ENCODE results near the gene NKX2-2.

Gene NKX2-2

DNA sequence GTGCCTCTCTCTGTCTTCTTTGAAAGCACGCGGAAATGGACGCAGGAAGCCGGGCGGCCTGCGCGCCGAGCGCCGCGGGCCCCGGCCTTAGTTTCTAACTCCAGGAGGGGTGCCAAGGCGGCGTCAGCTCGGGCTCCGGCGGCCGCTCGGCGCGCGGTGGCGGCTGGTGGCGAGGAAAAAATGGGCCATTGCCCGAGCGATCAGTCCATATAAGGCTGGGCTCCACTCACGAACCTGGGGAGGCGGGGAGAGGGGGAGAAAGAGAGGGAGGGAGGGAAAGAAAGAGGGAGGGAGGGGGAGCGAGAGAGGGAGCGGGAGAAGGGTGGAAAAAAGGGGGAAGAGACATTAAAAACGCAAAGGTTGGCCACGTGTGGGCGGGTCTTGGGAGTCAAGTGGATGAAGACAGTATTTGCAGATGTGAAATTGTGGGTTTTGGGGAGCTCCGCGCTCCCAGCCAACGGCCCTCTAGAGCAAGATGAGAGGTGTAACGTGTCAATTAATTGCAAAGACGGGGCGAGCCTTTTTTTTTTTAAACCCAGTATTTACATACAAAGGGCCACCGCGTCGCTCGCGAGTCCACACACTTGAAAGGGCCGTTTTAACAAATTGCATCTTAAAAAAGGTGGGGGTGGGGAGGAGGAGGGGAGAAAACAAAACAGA lies at the start of gene NKX2-2:
NKX2-2 (minus strand) TSS at position 184 of the 660 bp plus-strand sequence. CDS start 395 bp downstream, outside the sequence.
- DNase-seq: no peak

DNA sequence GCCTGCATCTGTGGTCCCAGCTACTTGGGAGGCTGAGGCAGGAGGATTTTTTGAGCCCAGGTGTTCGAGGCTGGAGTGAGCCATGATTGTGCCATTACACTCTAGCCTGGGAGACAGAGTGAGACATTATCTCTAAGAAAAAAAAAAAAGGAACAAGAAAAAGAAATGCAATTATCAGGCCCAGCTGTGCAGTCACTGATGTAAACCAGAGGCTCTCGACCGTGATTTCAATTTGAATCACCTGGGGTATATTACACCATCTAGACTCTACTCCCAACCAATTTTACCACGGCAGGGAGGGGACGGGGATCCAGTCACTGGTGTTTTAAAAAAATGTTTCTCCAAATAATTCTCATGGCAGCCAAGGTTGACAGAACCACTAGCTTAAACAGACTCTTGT lies 48.8 kb upstream of the NKX2-2 start:
- no peak for DNase-seq

GRCh38 chr20:21559305-21559704 lies 45.4 kb upstream of the NKX2-2 start:
- no peak for DNase-seq

DNA sequence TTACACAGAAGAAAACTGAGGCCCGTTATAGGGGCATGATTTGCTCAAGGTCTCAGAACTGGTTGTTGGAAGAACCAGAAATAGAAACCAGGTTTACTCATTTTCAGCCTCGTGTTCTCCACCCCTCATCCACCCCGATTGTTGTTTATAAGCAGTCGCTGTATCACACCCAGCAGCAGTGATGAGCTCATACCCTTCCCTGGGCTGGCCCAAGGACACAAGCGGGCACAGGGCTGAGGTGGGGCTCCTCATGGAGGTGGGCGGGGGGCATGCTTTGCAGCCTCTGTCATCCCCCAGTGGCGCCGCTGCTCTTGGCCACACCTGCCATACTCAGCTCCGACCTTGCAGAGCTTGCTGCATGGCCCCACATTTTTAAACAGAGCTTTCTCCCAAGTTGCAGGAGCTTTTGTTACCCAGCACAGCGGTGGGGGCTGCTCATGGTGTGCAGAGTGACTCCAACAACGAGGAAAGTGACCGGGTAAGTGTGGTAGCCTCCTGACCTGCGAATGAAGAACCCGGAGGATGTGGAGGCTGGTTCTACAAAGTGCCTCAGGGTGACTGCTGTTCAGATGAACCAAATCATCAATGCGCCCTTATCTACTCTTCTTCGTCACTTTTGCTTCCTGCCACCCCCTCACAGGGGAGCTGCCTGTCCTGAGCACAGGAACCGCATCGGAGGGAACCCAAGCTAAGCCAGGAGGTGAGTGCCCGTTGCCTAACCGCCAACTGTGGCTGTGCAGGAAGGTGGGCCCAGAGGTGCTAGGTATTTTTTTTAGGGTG lies 43.6 kb upstream of the NKX2-2 start:
- DNase-seq: no peak

DNA sequence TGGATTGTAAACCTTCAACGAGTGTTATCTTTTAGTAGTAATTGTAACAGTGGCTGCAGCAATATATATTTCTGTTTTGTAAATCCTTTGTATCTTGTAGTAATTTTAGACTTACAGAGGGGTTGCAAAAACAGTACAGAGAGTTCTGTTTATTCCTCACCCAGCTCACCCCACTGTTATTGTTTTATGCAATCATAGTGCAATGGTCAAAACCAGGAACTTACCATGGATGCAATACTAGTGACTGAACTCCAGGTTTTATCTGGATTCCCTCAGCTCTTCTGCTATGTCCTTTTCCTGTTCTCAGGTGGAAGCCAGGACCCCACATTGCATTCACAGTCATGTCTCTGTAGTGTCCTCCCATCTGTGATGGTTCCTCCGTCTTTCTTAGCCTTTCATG lies 42.5 kb upstream of the NKX2-2 start:
- DNase-seq: no peak

DNA sequence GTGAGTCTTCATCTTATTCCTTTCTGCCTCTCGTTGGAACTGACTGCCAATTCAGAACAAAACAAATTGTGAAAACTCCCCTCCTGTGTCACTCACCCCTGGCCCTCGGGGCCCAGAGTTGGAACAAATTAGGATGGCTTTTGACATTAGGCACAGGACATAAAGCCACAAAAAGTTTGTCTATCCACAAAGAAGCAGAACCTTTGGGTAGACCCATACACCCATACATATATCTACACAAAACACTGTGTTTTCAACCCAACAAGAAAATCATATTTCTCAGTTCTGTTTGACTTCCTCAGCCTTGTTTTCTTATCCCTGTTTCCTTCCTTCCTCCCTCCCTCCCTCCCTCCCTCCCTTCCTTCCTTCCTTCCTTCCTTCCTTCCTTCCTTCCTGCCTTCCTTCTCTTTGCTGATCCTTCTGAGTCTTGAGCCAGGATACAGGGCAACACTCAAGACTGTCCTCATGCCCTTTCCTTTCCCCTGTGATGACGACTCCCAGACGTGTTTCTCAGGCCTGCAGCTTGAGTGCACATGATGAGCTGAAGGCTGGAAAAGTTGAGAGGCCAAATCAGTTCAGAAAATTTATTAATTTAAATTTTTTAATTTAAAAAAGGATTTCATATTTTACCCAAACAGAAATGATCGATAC lies 41.7 kb upstream of the NKX2-2 start:
- DNase-seq: no peak

DNA sequence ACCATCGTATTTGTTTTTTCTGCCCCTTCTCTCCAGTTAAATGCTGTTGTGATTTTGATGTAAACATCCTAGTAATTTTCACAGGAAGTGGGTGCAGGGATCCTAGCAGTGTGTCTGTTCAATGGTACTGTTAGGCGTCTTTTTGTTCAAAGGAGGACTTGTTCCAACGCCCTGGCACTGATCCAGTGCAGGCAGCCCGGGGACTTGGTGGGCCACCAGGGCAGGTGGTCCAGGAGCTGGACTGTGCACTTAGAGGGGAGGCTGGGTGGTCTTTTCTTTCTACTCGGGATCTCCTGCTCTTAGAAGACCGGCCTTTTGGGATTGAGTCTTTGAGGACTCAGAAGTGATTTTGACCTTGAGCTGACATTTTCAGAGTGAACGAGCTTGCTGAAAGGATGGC lies 41.1 kb upstream of the NKX2-2 start:
- no peak for DNase-seq

DNA sequence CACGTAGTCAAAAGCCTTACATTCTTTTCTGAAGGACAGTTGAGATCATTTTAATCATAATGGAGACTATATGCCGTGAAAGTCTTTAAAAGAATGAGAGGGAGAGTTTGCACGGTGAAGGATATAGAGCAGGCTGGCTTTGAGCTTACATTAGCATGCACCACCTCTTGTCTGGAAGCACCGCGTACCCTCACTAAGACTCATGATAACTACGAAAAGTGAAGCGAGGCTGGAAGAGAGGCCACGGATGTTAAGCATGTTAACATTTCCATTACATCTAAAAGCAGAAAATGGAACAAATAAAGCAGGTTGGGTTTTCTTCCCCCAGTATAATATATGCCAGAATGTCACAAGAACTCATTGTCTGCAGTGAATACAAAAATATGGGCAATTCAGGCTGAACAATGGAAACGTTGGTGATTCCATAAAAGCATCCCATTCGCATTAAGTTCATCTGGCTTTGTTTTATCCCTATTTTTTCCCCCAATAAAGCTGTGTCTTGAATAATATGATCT lies 40.6 kb upstream of the NKX2-2 start:
- DNase-seq: no peak

GRCh38 chr20:21550587-21550986 lies 36.7 kb upstream of the NKX2-2 start:
- DNase-seq: no peak

GRCh38 chr20:21548390-21549035 lies 34.6 kb upstream of the NKX2-2 start:
- DNase-seq: no peak

DNA sequence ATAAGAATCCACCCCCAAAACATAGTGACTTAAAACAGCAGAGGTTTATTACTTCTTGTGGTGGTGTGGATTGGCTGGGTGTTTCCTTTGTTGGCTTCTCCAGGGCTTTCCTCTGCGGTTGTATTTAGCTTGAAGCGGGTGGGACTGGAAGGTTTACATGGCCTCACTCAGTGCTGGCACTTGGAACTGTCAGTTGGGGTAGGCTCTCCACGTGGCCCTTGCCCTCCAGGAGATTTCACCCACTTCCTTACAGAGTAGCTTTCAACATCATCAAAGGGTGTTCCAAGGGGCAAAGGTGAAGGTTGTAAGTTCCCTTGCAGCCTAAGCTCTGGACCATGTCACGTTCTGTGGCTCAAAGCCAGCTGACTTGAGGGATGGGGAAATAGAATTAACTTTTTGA lies 32.5 kb upstream of the NKX2-2 start:
- DNase-seq: no peak

DNA sequence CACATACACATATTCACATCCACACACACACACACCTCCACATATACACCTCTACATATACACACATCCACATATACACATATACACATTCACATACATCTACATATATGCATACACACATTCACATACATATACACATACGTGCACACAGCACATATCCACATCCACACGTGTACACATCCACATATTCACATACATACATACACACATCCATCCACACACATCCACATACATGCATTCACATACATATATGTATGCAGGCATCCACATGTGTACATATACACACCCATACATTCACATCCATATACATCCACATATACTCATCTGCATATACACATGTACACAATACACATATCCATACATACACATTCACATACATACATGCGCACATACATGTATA lies 25.6 kb upstream of the NKX2-2 start:
- DNase-seq: no peak

GRCh38 chr20:21534886-21535285 lies 21.0 kb upstream of the NKX2-2 start:
- no peak for DNase-seq

- DNase-seq: no peak
Observed at GRCh38 chr20:21534453-21534852, 20.6 kb upstream of the NKX2-2 start.

DNA sequence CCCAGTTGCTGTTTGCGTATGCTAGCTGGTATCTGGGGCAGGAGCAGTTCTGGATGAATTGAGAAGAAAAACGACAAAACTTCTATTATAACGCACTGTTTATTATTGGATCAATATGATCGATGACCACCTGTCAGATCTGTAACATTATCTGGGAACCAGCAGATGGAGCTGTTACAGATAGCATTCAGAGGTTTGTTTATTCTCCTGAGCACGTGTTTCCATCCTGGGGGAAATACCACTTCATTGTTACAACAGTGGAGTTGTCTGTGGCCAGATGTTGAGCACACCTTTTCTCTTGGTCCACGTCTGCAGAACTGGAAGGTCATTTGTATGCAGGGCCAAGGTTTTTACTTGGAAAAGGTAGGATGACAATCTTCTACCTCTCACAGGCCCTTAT lies 16.0 kb upstream of the NKX2-2 start:
- DNase-seq: no peak

GRCh38 chr20:21528870-21529269 lies 15.0 kb upstream of the NKX2-2 start:
- no peak for DNase-seq

GRCh38 chr20:21527908-21528307 lies 14.0 kb upstream of the NKX2-2 start:
- DNase-seq: no peak

DNA sequence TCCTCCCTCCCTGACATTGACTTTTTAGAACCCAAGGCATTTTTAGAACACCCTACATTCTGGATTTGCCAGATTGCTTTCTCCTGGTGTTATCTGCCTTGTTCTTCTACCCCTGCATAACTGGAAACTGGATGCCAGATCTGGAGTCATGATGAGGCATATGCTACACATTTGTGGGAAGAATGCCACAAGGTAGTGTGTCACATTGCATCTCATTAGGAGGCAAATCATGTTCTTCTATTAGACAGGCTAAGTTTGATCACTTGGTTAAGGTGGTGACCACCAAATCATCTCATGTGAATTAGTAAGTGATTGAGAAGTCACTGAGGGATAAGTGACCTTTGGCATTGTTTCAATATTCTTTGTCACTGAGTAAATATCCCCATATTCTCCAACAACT lies 12.9 kb upstream of the NKX2-2 start:
- no peak for DNase-seq

DNA sequence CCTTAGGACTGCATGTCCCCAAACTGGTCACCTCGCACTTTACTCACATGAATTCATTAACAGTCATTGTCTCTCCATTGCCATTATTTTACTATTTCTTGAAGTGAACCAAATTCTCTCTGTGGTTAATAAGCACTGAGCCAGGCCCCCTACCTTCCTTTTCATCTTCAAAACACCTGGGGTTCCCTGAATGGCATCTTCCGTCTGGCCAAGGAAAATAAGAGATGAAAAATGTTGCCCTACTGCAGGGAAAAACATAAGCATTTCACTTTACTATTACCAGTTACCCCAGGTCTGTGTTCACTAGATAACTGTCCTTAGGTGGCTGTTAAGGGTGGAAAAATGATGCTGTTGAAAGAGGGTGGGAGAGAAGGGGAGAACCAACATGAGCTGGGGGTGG lies 10.0 kb upstream of the NKX2-2 start:
- DNase-seq: no peak

- DNase-seq: no peak
Observed at GRCh38 chr20:21523281-21523868, 9.5 kb upstream of the NKX2-2 start.

GRCh38 chr20:21522481-21523280 lies 8.8 kb upstream of the NKX2-2 start:
- DNase-seq: no peak
